H9 (cell line): ENCODE data around the gene PCSK6. TPM values are rescaled to one million over a fixed set of nuclear protein-coding genes. Genes with fewer than 3 reads are reported as not detected.

Source experiments
- DNase-seq: peaks from one replicate; pipeline ENCODE4 v3.0.0-alpha.2; 2017
- H2AFZ ChIP-seq: one replicate; pipeline ENCODE4 v1.6.1; 2013; ENCODE audit warnings: mild to moderate bottlenecking, low read length, control low read depth, moderate library complexity
- H2AK5ac ChIP-seq: 2 replicates; pipeline ENCODE4 v1.6.1; 2013; ENCODE audit warnings: low read length, control low read depth, mixed read lengths; ENCODE audit not compliant: insufficient read length
- H2BK120ac ChIP-seq: one replicate; pipeline ENCODE4 v1.6.1; 2013; ENCODE audit warnings: low read depth, mild to moderate bottlenecking, low read length, control low read depth, inconsistent platforms; ENCODE audit not compliant: poor library complexity, severe bottlenecking
- H2BK12ac ChIP-seq: 2 replicates; pipeline ENCODE4 v1.6.1; 2013; ENCODE audit warnings: low read length, control low read depth, mixed read lengths, low read depth; ENCODE audit not compliant: insufficient read length
- H2BK15ac ChIP-seq: 2 replicates; pipeline ENCODE4 v1.6.1; 2013; ENCODE audit warnings: low read depth, low read length, control low read depth
- H2BK20ac ChIP-seq: one replicate; pipeline ENCODE4 v1.6.1; 2013; ENCODE audit warnings: low read depth, mild to moderate bottlenecking, low read length, control low read depth, inconsistent platforms; ENCODE audit not compliant: poor library complexity, severe bottlenecking
- H2BK5ac ChIP-seq: 2 replicates; pipeline ENCODE4 v1.6.1; 2013; ENCODE audit warnings: low read length, control low read depth, mixed read lengths; ENCODE audit not compliant: insufficient read length
- H3K14ac ChIP-seq: 2 replicates; pipeline ENCODE4 v1.6.1; 2013; ENCODE audit warnings: low read length, control low read depth; ENCODE audit not compliant: insufficient read depth
- H3K18ac ChIP-seq: 2 replicates; pipeline ENCODE4 v1.6.1; 2013; ENCODE audit warnings: low read depth, mild to moderate bottlenecking, mixed read lengths, low read length, control low read depth; ENCODE audit not compliant: insufficient read length
- H3K23ac ChIP-seq: 2 replicates; pipeline ENCODE4 v1.6.1; 2013; ENCODE audit warnings: low read length, control low read depth, mixed read lengths, low read depth; ENCODE audit not compliant: insufficient read length
- H3K23me2 ChIP-seq: 2 replicates; pipeline ENCODE4 v1.6.1; 2013; ENCODE audit warnings: low read depth, mild to moderate bottlenecking, mixed read lengths, low read length, control low read depth; ENCODE audit not compliant: insufficient read length, poor library complexity, severe bottlenecking
- H3K27ac ChIP-seq: 2 replicates; pipeline ENCODE4 v1.5.1; 2013; ENCODE audit warnings: low read length, control low read depth, mixed read lengths, low read depth; ENCODE audit not compliant: insufficient read length
- H3K27me3 ChIP-seq: 2 replicates; pipeline ENCODE4 v1.6.1; 2013; ENCODE audit warnings: low read length, control low read depth, inconsistent platforms; ENCODE audit not compliant: insufficient read depth
- H3K4ac ChIP-seq: 2 replicates; pipeline ENCODE4 v1.6.1; 2013; ENCODE audit warnings: low read depth, mild to moderate bottlenecking, control low read depth, inconsistent platforms, low read length, moderate library complexity
- H3K4me1 ChIP-seq: 2 replicates; pipeline ENCODE4 v1.6.1; 2013; ENCODE audit warnings: low read length, control low read depth, inconsistent platforms; ENCODE audit not compliant: insufficient read depth
- H3K4me2 ChIP-seq: 2 replicates; pipeline ENCODE4 v1.6.1; 2013; ENCODE audit warnings: low read length, control low read depth, mixed read lengths; ENCODE audit not compliant: insufficient read length, insufficient read depth
- H3K56ac ChIP-seq: 2 replicates; pipeline ENCODE4 v1.6.1; 2013; ENCODE audit warnings: low read depth, mild to moderate bottlenecking, mixed read lengths, low read length, control low read depth; ENCODE audit not compliant: insufficient read length
- H3K79me1 ChIP-seq: 2 replicates; pipeline ENCODE4 v1.6.1; 2013; ENCODE audit warnings: low read depth, mild to moderate bottlenecking, moderate library complexity, low read length, control low read depth, inconsistent platforms; ENCODE audit not compliant: insufficient read depth, poor library complexity, severe bottlenecking
- H3K79me2 ChIP-seq: 2 replicates; pipeline ENCODE4 v1.6.1; 2013; ENCODE audit warnings: low read length, control low read depth, inconsistent platforms; ENCODE audit not compliant: insufficient read depth
- H3K9ac ChIP-seq: 2 replicates; pipeline ENCODE4 v1.6.1; 2013; ENCODE audit warnings: low read length, control low read depth, mixed read lengths; ENCODE audit not compliant: insufficient read length; ENCODE audit errors: extremely low read depth
- H3K9me3 ChIP-seq: one replicate; pipeline ENCODE4 v1.6.1; 2013; ENCODE audit warnings: low read depth, low read length, inconsistent platforms; ENCODE audit not compliant: control insufficient read depth
- H3T11ph ChIP-seq: one replicate; pipeline ENCODE4 v1.6.1; 2013; ENCODE audit warnings: mild to moderate bottlenecking, low read length, control low read depth, inconsistent platforms
- H4K20me1 ChIP-seq: one replicate; pipeline ENCODE4 v1.6.1; 2013; ENCODE audit not compliant: control insufficient read depth, insufficient read length, insufficient read depth
- H4K5ac ChIP-seq: 2 replicates; pipeline ENCODE4 v1.6.1; 2013; ENCODE audit warnings: low read depth, mild to moderate bottlenecking, mixed read lengths, low read length, control low read depth; ENCODE audit not compliant: insufficient read length
- H4K8ac ChIP-seq: replicated peaks from 2 replicates; pipeline ENCODE4 v1.6.1; 2013; ENCODE audit warnings: low read length, control low read depth, mixed read lengths, low read depth; ENCODE audit not compliant: insufficient read length
- H4K91ac ChIP-seq: 2 replicates; pipeline ENCODE4 v1.6.1; 2013; ENCODE audit warnings: low read depth, mild to moderate bottlenecking, moderate library complexity, mixed read lengths, low read length, control low read depth; ENCODE audit not compliant: insufficient read length
- H3K27ac Mint-ChIP-seq, 3 experiments: 2 replicates in 2 of 3; 3 replicates in 1 of 3; pipeline ENCODE4 v1.8.0; 2020 to 2021; ENCODE audit warnings: mixed read lengths in 3 of 3, mild to moderate bottlenecking in 1 of 3, moderate library complexity in 1 of 3
- H3K27me3 Mint-ChIP-seq: 2 replicates; pipeline ENCODE4 v1.8.0; 2021; ENCODE audit warnings: low read depth, mild to moderate bottlenecking, moderate library complexity, mixed read lengths
- H3K36me3 Mint-ChIP-seq, 3 experiments: 2 replicates in 2 of 3; 3 replicates in 1 of 3; pipeline ENCODE4 v1.8.0; 2020 to 2021; ENCODE audit warnings: low read depth in 3 of 3, mixed read lengths in 3 of 3; ENCODE audit not compliant: insufficient read depth in 1 of 3
- H3K4me1 Mint-ChIP-seq, 2 experiments: 2 replicates each; pipeline ENCODE4 v1.8.0; 2020; ENCODE audit warnings: mixed read lengths in 2 of 2
- H3K4me3 Mint-ChIP-seq, 2 experiments: 2 replicates in 1 of 2; 3 replicates in 1 of 2; pipeline ENCODE4 v1.8.0; 2020 to 2021; ENCODE audit warnings: mild to moderate bottlenecking in 2 of 2, mixed read lengths in 2 of 2, moderate library complexity in 1 of 2
- H3K9me3 Mint-ChIP-seq, 2 experiments: 2 replicates in 1 of 2; 3 replicates in 1 of 2; pipeline ENCODE4 v1.8.0; 2020; ENCODE audit warnings: mild to moderate bottlenecking in 2 of 2, mixed read lengths in 2 of 2, moderate library complexity in 1 of 2
- CTCF ChIP-seq: fragments of 200-600 bp; sonication (generic); conservative IDR thresholded peaks from 3 replicates; pipeline ENCODE4 v1.8.0; 2021; ENCODE audit warnings: antibody characterized with exemption, mild to moderate bottlenecking
- WGBS: extraction: QIAGEN DNeasy Blood & Tissue Kit; methylation state at CpG from one replicate; pipeline ENCODE4 v1.1.7; 2013; ENCODE audit warnings: missing lambda C conversion rate, low lambda C conversion rate, mixed read lengths; ENCODE audit not compliant: insufficient read length; ENCODE audit errors: extremely low coverage; 5-methylcytosine and 5-hydroxymethylcytosine counted together
- total RNA-seq: library from RNA; stranded (reverse); gene quantifications from 2 replicates; pipeline ENCODE4 v1.2.1, GENCODE V29; 2021

PCSK6 gene
- total RNA-seq, 1 experiment from 2014 or later: 4.0 TPM

GRCh38 chr15:101476756-101477155 lies 12.8 kb downstream of the PCSK6 start:
- Histone ChIP-seq H3K23me2 (no peaks in the 10 kb centered on the region), H2BK12ac (no peak overlapping the region), H3K9ac (no peak overlapping the region), H3K4me2 (no peak overlapping the region), H3K9me3 (no peaks in the 10 kb centered on the region), H2AK5ac (no peak overlapping the region), H3K18ac (no peak overlapping the region), H3K56ac (no peak overlapping the region), H3K4ac (no peak overlapping the region), H3K79me1 (no peaks in the 10 kb centered on the region), H4K91ac (no peak overlapping the region), H3K79me2 (no peaks in the 10 kb centered on the region), H2AFZ (no peak overlapping the region), H3K27me3 (no peaks in the 10 kb centered on the region), H4K20me1 (no peaks in the 10 kb centered on the region), H3K4me1 (no peaks in the 10 kb centered on the region), H2BK120ac (no peak overlapping the region), H3T11ph (no peak overlapping the region), H4K8ac (no peak overlapping the region), H4K5ac (no peak overlapping the region), H2BK5ac (no peak overlapping the region), H2BK20ac (no peak overlapping the region), H3K14ac (no peak overlapping the region), H3K23ac (no peak overlapping the region), H3K27ac (no peak overlapping the region), H2BK15ac (no peak overlapping the region)
- TF ChIP-seq CTCF: no peak
- Mint-ChIP-seq H3K27me3 (peaks cover 6% of the 10 kb centered on the region), H3K27ac (no peak overlapping the region), H3K4me3 (no peak overlapping the region), H3K9me3 (no peaks in the 10 kb centered on the region), H3K36me3 (no peaks in the 10 kb centered on the region; a peak in 1 of 7 replicates), H3K4me1 (peaks cover 8 to 11% of the 10 kb centered on the region in 2 experiments; a peak in 3 of 4 replicates)
- DNase-seq: no peak
- no CpG with 5 or more reads among the region's 10 CpGs for WGBS
